Sigmoid colon (tissue), 4 donors: ENCODE data around the gene CYB561D1.

ENCODE experiments used
- CTCF ChIP-seq, 4 experiments: fragments of 450-650 bp in 3 of 4; fragments of 200-600 bp in 1 of 4; IDR thresholded peaks; one replicate each; pipeline ENCODE4 v1.5.1; 2016 to 2019; ENCODE audit warnings: antibody characterized with exemption in 4 of 4, mild to moderate bottlenecking in 3 of 4, moderate library complexity in 2 of 4
- POLR2AphosphoS5 ChIP-seq, 4 donors: sonication (generic); formaldehyde crosslinking; IDR thresholded peaks; one replicate each; pipeline ENCODE4 v1.6.1; 2017; ENCODE audit warnings: antibody characterized with exemption in 4 of 4

DNA sequence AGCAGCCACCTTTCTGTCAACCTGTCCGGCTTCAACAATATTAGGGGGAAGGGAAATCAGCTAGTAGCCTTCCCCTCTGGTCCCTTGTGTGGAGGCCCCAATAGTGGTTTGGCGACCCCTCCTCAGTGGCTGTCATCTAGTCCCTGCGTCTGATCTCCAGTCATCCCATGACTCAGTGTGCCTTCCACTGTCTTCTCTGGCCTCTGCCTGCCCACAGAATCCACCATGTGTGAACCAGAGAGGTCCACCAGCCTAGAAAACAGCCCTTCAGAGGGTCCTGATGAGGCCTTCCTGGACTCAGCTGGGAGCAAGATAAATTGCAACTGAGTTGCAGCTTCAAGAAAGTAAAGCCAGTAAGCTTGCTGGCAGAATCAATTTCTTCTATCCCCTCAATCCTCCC is 14.0 kb upstream of the CYB561D1 start:
- TF ChIP-seq POLR2AphosphoS5 (IDR thresholded peaks at IDR 0.05) (no peak), CTCF (IDR thresholded peaks at IDR 0.05) (no peak)
